NCI-H345 (cell line): ENCODE data around the gene TMEM209.
"Not testable (repeated sequence)": the region's sequence is repeated elsewhere in the genome, so short reads cannot be mapped to it uniquely, and the experiment has no call there.

ENCODE experiments used
- DNase-seq: peaks from one replicate; lab custom pipeline; 2025; lab: John Stamatoyannopoulos, UW

The TMEM209 gene

GRCh38 chr7:130205084-130205947 lies at the start of gene TMEM209:
TSS of gene TMEM209 (minus strand) at chr7:130205406. CDS start at chr7:130205375, 31 bp downstream.
- DNase-seq = peak; percentile 98

DNA sequence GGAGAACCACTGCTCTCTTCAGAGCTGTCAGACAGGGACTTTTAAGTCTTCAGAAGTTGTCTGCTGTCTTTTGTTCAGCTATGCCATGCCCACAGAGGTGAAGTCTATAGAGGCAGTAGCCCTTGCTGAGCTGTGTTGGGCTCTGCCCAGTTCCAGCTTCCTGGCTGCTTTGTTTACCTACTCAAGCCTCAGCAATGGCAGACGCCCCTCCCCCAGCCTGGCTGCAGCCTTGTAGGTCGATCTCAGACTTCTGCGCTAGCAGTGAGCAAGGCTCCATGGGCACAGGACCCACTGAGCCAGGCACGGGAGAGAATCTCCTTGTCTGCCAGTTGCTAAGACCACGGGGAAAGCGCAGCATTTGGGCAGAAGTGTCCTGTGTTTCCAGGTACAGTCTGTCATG lies 49.3 kb upstream of the TMEM209 start:
- DNase-seq = no peak

DNA sequence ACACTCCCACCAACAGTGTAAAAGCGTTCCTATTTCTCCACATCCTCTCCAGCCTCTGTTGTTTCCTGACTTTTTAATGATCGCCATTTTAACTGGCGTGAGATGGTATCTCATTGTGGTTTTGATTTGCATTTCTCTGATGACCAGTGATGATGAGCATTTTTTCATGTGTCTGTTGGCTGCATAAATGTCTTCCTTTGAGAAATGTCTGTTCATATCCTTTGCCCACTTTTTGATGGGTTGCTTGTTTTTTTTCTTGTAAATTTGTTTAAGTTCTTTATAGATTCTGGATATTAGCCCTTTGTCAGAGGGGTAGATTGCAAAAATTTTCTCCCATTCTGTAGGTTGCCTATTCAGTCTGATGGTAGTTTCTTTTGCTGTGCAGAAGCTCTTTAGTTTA lies 44.4 kb upstream of the TMEM209 start:
- DNase-seq = not testable (repeated sequence)

- not testable (repeated sequence) for DNase-seq
Observed at GRCh38 chr7:130248842-130249241, 43.6 kb upstream of the TMEM209 start.

- DNase-seq = not testable (repeated sequence)
Observed at GRCh38 chr7:130246491-130246890, 41.3 kb upstream of the TMEM209 start.

DNA sequence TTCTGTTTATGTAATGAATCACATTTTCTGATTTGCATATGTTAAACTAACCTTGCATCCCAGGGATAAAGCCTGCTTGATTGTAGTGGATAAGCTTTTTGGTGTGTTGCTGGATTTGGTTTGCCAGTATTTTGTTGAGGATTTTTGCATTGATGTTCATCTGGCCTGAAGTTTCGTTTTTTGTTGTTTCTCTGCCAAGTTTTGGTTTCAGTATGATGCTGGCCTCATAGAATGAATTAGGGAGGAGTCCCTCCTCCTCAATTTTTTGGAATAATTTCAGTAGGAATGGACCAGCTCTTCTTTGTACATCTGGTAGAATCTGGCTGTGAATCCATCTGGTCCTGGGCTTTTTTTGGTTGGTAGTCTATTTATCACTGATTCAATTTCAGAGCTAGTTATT lies 38.3 kb upstream of the TMEM209 start:
- not testable (repeated sequence) for DNase-seq

DNA sequence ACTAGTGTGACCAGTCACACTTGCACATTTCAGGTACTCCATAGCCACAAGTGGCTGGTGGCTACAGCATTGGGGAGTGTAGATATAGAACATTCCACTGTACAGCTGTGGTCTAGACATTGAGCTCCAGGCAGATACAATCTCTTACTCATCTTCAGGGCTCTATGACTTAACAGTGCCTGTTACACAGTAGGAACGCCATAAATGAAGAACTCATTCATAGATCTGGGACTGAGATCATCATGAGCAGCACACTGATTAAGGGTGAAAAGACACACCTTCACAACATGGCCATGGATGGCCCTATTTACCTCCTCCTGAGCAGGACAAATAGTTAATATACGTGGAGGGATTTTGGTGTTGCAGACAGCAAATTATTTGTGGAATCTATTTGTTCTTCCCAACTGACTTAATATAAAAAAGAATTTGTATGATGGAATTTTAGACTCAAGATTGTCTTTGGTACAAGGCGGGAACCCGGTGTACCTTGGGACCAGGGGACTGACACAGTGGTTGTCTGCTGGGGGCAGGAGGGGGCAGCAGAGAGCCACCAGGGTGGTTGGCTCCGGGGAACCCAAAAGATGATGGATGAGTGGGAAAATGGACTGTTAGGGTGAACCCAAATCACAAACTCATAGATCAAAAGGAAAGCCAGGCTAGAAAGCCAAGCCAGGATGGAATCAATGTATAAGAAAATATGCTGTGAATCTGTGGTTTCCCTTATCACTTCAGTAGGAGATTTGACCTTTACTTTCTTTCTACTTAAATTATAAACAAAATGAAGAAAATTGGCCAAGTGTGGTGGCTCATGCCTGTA lies 37.2 kb upstream of the TMEM209 start:
- peak; percentile 31 for DNase-seq

DNA sequence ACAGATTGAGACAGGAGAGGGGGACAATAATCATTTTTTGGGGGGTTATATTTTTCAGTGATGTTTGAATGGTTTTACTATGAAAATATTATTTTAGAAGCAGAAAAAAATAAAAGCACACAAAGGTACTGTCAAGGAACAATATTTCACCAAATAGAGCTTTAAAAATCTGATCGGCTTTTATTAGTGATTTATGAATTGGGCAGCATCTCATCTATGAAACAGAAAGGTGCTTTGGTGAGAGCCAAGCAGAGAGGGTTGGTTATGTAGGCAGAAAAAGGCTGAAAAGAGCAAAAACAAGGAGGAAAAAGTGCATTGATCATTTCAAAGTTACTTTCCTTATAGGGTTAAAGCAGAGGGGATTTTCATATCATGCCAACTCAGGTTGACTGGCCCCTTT lies 35.0 kb upstream of the TMEM209 start:
- DNase-seq = no peak

- not testable (repeated sequence) for DNase-seq
Observed at GRCh38 chr7:130236361-130236760, 31.2 kb upstream of the TMEM209 start.

DNA sequence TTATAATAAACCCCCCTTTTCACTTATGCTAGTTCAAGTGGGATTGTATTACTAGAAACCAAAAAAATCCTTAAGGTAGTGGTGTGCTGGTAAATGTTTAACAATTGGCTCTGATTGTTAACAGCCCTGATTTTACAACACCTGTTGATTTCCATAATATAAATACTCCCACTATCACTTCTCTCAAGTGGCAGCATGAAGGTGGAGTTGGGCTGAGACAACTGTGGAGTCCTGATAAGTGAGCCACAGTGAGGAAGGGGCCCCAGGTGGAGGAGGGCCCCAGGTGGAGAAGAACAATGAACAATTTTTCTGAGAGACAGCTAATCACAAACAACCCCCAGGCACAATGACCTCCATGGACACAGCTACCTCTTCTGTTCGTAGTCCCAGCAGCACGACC lies 28.9 kb upstream of the TMEM209 start:
- DNase-seq = no peak

GRCh38 chr7:130232209-130232608 lies 27.0 kb upstream of the TMEM209 start:
- no peak for DNase-seq

DNA sequence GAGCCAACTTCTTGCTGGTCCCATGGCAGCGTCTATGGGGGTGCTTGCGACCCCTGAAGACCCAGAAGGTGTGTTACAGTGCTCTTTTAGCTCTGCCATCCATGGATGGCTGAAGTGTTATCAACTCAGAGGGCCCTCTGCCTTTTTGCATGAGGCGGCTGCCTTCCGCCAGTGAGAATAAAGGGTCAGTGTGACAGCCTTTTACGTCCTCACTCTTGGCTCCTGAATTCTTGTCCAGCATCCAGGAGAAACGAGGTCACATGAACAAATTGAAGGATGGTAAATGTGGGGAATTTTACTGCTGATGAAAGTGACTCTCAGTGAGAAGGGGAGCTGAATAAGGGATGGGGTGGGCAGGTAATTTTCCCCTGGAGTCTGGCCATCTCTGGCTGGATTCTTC lies 26.6 kb upstream of the TMEM209 start:
- DNase-seq = no peak

GRCh38 chr7:130229981-130230380 lies 24.8 kb upstream of the TMEM209 start:
- DNase-seq = not testable (repeated sequence)

- DNase-seq = no peak
Observed at GRCh38 chr7:130228840-130229502, 23.8 kb upstream of the TMEM209 start.

- no peak for DNase-seq
Observed at GRCh38 chr7:130227883-130228575, 22.8 kb upstream of the TMEM209 start.

- DNase-seq = no peak
Observed at GRCh38 chr7:130226333-130226732, 21.1 kb upstream of the TMEM209 start.

DNA sequence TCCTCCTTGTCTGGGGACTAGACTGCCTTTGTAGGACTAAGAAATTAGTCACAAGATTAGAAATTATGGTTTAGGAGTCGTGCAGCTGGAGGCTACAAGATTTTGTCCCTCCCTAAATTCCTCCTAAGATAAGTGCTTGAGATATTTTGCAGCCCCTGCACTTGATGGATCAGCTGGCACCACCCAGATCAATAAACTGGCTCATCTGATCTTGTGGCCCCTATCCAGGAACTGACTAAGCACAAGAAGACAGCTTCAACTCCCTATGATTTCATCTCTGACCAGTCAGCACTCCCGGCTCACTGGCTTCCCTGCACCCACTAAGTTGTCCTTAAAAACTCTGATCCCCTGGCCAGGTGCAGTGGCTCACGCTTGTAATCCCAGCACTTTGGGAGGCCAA lies 19.7 kb upstream of the TMEM209 start:
- DNase-seq = not testable (repeated sequence)

DNA sequence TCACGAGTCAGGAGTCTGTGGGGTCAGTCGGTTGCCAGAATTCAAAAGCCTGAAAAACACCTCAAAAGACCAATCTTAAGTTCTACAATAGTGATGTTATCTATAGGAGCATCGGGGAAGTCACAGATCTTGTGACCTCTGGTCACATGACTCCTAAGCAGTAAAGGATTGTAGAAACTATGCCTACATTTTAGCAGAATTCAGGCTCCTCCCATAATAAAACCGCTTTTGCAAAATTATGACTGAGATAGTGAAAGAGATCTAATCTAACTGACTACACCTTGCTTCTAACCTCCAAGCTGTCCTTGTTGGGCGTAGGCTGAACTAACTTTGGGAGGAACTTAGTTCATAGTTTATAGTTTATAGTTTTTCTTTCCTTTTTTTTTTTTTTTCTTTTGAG lies 19.0 kb upstream of the TMEM209 start:
- DNase-seq = no peak

DNA sequence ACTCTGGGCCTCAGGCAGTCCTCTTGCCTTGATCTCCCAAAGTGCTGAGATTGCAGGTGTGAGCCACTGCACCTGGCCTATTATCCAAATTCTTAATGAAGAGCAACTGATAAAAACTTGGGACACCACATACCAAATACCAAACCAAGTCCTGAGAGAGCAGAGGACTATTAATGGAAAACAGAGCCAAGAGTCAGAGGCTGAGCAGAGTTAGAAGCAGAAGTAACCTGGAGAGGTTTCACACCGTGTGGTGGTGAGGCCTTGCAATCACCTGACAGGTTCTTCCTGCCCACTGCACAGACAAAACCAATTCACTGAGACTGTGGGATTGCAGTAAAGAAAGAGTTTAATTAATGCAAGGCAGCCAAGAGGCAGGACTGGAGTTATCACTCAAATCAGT lies 18.4 kb upstream of the TMEM209 start:
- DNase-seq = no peak

DNA sequence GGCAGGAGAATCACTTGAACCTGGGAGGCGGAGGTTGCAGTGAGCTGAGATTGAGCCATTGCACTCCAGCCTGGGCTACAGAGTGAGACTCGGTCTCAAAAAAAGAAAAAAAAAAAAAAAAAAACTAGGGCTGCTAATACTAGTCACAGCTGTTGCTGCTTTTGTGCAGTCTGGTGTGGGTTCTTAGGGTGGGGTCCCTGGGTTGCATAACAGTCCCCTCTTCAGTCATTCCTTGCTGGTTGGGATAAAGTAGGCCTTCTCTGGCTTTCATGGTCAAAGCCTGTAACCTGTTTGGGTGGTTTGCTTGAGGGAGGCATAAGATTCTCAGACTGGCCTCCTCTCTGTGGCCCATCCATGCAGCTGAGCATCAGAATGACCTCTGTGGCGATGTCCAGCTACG lies 16.5 kb upstream of the TMEM209 start:
- no peak for DNase-seq

- no peak for DNase-seq
Observed at GRCh38 chr7:130219871-130220270, 14.7 kb upstream of the TMEM209 start.
